NT2/D1 (cell line): ENCODE measurements around the gene ARRB2.

Experiments
- SUZ12 ChIP-seq: IDR thresholded peaks from 2 replicates; pipeline ENCODE4 v1.6.1; 2011; ENCODE audit not compliant: insufficient read length, insufficient read depth; ENCODE audit errors: extremely low read depth
- YY1 ChIP-seq: IDR thresholded peaks from 2 replicates; pipeline ENCODE4 v1.6.1; 2011; ENCODE audit not compliant: insufficient read length, insufficient read depth
- ZNF274 ChIP-seq: IDR thresholded peaks from 2 replicates; pipeline ENCODE4 v1.6.1; 2011; ENCODE audit warnings: mild to moderate bottlenecking, low read depth, low read length

DNA sequence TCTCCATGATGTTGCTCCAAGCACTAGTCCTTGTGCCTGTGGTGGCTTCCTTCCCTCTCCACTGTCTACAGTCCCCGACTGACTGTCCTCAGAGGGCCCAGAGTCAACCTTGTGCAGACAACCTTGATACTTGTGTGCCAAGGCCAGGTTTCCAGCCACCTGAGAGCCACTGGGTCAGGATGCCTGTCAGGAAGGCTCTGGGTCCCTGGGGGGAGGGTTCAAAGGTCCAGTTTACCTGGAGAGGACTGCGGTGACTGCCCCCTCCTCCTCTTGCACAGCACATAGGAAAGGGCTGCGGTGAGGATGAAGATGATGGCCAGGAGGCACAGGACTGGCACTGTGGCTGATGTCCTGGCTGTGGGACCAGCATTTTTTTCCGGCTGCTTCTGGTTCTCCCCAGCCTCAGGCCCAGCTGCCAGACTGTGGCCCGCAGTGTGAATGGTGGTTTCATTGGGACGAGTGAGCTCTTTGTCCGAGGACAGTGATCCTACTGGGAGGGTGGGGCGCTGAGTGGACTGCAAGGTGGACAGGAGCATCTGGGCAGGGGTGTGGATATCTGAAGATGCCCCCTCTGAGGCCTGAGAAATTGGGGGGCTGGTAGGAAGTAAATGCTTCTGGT, 24.5 kb downstream of the ARRB2 start:
- TF ChIP-seq ZNF274 (no peak), YY1 (no peak), SUZ12 (no peak)
